K562 (cell line): ENCODE measurements around the gene WFIKKN2. TPM values are rescaled to one million over a fixed set of nuclear protein-coding genes. Genes with fewer than 3 reads are reported as not detected.

Experiments
- ATF7 ChIP-seq: fragments of 450-650 bp; IDR thresholded peaks from 2 replicates; pipeline ENCODE4 v1.7.1; 2014; ENCODE audit warnings: mild to moderate bottlenecking, moderate library complexity
- HDAC1 ChIP-seq, 2 experiments: fragments of 450-650 bp; IDR thresholded peaks; 2 replicates each; pipeline ENCODE4 v1.6.1; 2016 to 2017; ENCODE audit warnings: inconsistent platforms in 1 of 2, mild to moderate bottlenecking in 1 of 2, moderate library complexity in 1 of 2
- HNRNPLL ChIP-seq: fragments of 200-400 bp; formaldehyde crosslinking; IDR thresholded peaks from 2 replicates; pipeline ENCODE4 v1.6.1; 2017; ENCODE audit warnings: low read length, low read depth, mild to moderate bottlenecking; ENCODE audit not compliant: poor library complexity, severe bottlenecking
- LCOR ChIP-seq: sonication (generic); formaldehyde crosslinking; IDR thresholded peaks from 2 replicates; pipeline ENCODE4 v1.8.0; 2022; ENCODE audit warnings: mild to moderate bottlenecking, missing genetic modification reagents
- SMAD1 ChIP-seq: fragments of 150-350 bp; IDR thresholded peaks from 2 replicates; pipeline ENCODE4 v1.6.1; 2014; ENCODE audit warnings: low read length, low read depth; ENCODE audit not compliant: partially characterized antibody
- SUPT5H ChIP-seq: fragments of 450-650 bp; IDR thresholded peaks from 2 replicates; pipeline ENCODE4 v1.6.1; 2016
- polyA plus RNA-seq, 8 experiments: library from polyadenylated mRNA; depleted of rRNA in 4 of 8; stranded (reverse) in 5 of 8; unstranded in 3 of 8; fragments of >200 nt; fragmentation: Nextera tagmentation in 2 of 8; fragmentation: Illumina TruSeq in 1 of 8; extraction: Ambion mirVana in 2 of 8; extraction: Trizol in 1 of 8; gene quantifications; 2 replicates each; pipeline versions ENCODE4 v1.2.1 to v1.2.3, GENCODE V29; 2011 to 2014; ENCODE audit warnings: inconsistent platforms in 1 of 8, missing spikeins in 1 of 8
- total RNA-seq, 7 experiments: library from RNA; depleted of rRNA in 6 of 7; stranded (reverse); fragments of >200 nt in 6 of 7; fragmentation: Illumina TruSeq in 2 of 7; extraction: Trizol in 2 of 7; gene quantifications; 2 replicates each; pipeline versions ENCODE4 v1.2.1 to v1.2.3, GENCODE V29; 2011 to 2021; ENCODE audit warnings: low replicate concordance in 1 of 7
- TF ChIP-seq, protein P1 (sequence below): fragments of 250-450 bp; sonication (Bioruptor Pico); IDR thresholded peaks from 2 replicates; pipeline ENCODE4 v1.4.0; 2020
- TF ChIP-seq, protein P2 (sequence below), 3 experiments: fragments of 200-800 bp in 1 of 3; fragments of 250-450 bp in 1 of 3; fragments of 450-650 bp in 1 of 3; sonication (Bioruptor Pico) in 1 of 3; sonication (Bioruptor generic) in 1 of 3; formaldehyde crosslinking in 1 of 3; IDR thresholded peaks; 2 replicates each; pipeline versions ENCODE4 v1.6.1 to v1.8.0; 2016 to 2022; ENCODE audit warnings: mild to moderate bottlenecking in 2 of 3, missing genetic modification characterization in 2 of 3, missing compliant biosample characterization in 1 of 3, moderate library complexity in 1 of 3
- TF ChIP-seq, protein P3 (sequence below): sonication (generic); formaldehyde crosslinking; IDR thresholded peaks from 2 replicates; pipeline ENCODE4 v1.4.0; 2020; ENCODE audit warnings: mild to moderate bottlenecking, missing genetic modification reagents
- TF ChIP-seq, protein P4 (sequence below): fragments of 450-650 bp; IDR thresholded peaks from 2 replicates; pipeline ENCODE4 v1.6.1; 2016
- TF ChIP-seq, protein P5 (sequence below), 3 experiments: fragments of 200-800 bp in 1 of 3; sonication (Bioruptor generic) in 1 of 3; sonication (generic) in 1 of 3; formaldehyde crosslinking in 1 of 3; IDR thresholded peaks; 2 replicates each; pipeline versions ENCODE4 v1.6.1 to v1.8.0; 2016 to 2022; ENCODE audit warnings: mild to moderate bottlenecking in 2 of 3, missing compliant biosample characterization in 2 of 3, missing genetic modification characterization in 2 of 3, missing genetic modification reagents in 1 of 3

The WFIKKN2 gene
- total and polyA plus RNA-seq, 9 of the 15 experiments (the other 6 are each of a cell fraction or from before 2014, with no cell fraction given), result 0.07 TPM; not detected in 8

DNA sequence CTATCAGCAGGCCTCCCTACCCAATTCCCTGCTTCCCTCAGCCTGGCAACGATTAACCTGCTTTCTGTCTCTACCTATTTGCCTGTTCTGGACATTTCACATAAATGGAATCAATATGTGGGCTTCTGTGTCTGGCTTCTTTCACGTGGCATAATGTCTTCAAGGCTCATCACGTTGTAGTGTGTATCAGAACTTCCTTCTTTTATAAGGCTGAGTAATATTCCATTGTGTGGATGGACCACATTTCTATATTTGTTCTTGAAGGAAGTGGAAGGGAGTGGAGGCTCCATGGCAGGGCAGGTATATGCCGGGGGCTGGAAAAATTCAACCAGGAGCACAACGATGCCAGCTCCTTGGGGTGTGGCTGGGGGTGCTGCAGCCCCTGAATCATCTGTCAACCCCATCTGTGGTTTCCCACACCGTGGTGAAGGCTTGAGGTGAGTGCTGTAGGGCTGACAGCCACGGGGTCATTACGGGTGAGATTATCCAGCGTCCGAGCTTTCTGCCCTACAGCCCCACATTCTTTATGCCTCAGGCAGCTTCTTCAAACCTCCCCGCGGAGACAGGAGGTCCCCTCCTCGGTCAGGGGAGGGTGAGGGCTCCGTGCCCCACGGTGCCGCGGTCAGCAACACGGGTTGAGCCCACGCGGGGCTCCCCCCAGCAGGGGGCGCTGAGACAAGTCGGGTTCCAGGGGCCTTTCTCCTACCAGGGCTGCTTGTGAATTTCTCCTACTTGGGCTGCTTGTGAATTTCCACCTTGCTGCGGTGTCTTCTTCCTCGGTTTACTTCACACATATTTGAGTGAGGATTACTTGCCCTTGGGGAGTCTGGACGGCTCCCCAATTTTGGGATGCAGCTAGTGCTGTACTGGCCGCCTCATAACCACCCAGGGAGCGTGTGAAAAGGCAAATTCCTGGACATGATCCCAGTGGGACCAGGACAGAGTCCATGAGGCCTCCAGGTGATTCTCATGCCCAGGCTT, 18.3 kb upstream of the WFIKKN2 start (continued):
- TF ChIP-seq, protein P1, sequence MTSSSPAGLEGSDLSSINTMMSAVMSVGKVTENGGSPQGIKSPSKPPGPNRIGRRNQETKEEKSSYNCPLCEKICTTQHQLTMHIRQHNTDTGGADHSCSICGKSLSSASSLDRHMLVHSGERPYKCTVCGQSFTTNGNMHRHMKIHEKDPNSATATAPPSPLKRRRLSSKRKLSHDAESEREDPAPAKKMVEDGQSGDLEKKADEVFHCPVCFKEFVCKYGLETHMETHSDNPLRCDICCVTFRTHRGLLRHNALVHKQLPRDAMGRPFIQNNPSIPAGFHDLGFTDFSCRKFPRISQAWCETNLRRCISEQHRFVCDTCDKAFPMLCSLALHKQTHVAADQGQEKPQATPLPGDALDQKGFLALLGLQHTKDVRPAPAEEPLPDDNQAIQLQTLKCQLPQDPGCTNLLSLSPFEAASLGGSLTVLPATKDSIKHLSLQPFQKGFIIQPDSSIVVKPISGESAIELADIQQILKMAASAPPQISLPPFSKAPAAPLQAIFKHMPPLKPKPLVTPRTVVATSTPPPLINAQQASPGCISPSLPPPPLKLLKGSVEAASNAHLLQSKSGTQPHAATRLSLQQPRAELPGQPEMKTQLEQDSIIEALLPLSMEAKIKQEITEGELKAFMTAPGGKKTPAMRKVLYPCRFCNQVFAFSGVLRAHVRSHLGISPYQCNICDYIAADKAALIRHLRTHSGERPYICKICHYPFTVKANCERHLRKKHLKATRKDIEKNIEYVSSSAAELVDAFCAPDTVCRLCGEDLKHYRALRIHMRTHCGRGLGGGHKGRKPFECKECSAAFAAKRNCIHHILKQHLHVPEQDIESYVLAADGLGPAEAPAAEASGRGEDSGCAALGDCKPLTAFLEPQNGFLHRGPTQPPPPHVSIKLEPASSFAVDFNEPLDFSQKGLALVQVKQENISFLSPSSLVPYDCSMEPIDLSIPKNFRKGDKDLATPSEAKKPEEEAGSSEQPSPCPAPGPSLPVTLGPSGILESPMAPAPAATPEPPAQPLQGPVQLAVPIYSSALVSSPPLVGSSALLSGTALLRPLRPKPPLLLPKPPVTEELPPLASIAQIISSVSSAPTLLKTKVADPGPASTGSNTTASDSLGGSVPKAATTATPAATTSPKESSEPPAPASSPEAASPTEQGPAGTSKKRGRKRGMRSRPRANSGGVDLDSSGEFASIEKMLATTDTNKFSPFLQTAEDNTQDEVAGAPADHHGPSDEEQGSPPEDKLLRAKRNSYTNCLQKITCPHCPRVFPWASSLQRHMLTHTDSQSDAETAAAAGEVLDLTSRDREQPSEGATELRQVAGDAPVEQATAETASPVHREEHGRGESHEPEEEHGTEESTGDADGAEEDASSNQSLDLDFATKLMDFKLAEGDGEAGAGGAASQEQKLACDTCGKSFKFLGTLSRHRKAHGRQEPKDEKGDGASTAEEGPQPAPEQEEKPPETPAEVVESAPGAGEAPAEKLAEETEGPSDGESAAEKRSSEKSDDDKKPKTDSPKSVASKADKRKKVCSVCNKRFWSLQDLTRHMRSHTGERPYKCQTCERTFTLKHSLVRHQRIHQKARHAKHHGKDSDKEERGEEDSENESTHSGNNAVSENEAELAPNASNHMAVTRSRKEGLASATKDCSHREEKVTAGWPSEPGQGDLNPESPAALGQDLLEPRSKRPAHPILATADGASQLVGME (CRISPR knock-in tag), result no peak
- TF ChIP-seq, protein P2, sequence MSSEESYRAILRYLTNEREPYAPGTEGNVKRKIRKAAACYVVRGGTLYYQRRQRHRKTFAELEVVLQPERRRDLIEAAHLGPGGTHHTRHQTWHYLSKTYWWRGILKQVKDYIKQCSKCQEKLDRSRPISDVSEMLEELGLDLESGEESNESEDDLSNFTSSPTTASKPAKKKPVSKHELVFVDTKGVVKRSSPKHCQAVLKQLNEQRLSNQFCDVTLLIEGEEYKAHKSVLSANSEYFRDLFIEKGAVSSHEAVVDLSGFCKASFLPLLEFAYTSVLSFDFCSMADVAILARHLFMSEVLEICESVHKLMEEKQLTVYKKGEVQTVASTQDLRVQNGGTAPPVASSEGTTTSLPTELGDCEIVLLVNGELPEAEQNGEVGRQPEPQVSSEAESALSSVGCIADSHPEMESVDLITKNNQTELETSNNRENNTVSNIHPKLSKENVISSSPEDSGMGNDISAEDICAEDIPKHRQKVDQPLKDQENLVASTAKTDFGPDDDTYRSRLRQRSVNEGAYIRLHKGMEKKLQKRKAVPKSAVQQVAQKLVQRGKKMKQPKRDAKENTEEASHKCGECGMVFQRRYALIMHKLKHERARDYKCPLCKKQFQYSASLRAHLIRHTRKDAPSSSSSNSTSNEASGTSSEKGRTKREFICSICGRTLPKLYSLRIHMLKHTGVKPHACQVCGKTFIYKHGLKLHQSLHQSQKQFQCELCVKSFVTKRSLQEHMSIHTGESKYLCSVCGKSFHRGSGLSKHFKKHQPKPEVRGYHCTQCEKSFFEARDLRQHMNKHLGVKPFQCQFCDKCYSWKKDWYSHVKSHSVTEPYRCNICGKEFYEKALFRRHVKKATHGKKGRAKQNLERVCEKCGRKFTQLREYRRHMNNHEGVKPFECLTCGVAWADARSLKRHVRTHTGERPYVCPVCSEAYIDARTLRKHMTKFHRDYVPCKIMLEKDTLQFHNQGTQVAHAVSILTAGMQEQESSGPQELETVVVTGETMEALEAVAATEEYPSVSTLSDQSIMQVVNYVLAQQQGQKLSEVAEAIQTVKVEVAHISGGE (CRISPR knock-in tag; IDR thresholded peaks at IDR 0.05), result no peak
- TF ChIP-seq SUPT5H, result no peak
- TF ChIP-seq, protein P3, sequence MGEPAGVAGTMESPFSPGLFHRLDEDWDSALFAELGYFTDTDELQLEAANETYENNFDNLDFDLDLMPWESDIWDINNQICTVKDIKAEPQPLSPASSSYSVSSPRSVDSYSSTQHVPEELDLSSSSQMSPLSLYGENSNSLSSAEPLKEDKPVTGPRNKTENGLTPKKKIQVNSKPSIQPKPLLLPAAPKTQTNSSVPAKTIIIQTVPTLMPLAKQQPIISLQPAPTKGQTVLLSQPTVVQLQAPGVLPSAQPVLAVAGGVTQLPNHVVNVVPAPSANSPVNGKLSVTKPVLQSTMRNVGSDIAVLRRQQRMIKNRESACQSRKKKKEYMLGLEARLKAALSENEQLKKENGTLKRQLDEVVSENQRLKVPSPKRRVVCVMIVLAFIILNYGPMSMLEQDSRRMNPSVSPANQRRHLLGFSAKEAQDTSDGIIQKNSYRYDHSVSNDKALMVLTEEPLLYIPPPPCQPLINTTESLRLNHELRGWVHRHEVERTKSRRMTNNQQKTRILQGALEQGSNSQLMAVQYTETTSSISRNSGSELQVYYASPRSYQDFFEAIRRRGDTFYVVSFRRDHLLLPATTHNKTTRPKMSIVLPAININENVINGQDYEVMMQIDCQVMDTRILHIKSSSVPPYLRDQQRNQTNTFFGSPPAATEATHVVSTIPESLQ (CRISPR knock-in tag), result no peak
- TF ChIP-seq, protein P4, sequence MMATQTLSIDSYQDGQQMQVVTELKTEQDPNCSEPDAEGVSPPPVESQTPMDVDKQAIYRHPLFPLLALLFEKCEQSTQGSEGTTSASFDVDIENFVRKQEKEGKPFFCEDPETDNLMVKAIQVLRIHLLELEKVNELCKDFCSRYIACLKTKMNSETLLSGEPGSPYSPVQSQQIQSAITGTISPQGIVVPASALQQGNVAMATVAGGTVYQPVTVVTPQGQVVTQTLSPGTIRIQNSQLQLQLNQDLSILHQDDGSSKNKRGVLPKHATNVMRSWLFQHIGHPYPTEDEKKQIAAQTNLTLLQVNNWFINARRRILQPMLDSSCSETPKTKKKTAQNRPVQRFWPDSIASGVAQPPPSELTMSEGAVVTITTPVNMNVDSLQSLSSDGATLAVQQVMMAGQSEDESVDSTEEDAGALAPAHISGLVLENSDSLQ, result no peak
- TF ChIP-seq LCOR (CRISPR knock-in tag), result no peak
- TF ChIP-seq SMAD1, result no peak
- TF ChIP-seq, protein P5, sequence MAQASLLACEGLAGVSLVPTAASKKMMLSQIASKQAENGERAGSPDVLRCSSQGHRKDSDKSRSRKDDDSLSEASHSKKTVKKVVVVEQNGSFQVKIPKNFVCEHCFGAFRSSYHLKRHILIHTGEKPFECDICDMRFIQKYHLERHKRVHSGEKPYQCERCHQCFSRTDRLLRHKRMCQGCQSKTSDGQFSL (CRISPR knock-in tag; IDR thresholded peaks at IDR 0.05), result no peak
- TF ChIP-seq, protein P5 (tag; IDR thresholded peaks at IDR 0.05), result no peak
- TF ChIP-seq HDAC1 (IDR thresholded peaks at IDR 0.05), result peak in 1 of 2 experiments; percentile 45; a peak in 1 of 4 replicates
- TF ChIP-seq HNRNPLL, result no peak
- TF ChIP-seq ATF7, result 0 out of 2 replicates have a peak, but pooled peaks have one; percentile 26
